Liver (tissue), 9 donors: ENCODE data around the gene PPP3CA. TPM values are rescaled to one million over a fixed set of nuclear protein-coding genes. Genes with fewer than 3 reads are reported as not detected.

Source experiments
- DNase-seq: peaks from one replicate; pipeline ENCODE4 v3.0.0-alpha.2; 2017; ENCODE audit warnings: low spot score
- H3K27ac ChIP-seq, 2 donors: one replicate each; pipeline ENCODE4 v1.7.0; 2013; ENCODE audit warnings: inconsistent platforms in 2 of 2, low read length in 2 of 2, control low read depth in 1 of 2, low read depth in 1 of 2, mild to moderate bottlenecking in 1 of 2
- H3K27me3 ChIP-seq, 4 donors: one replicate each; pipeline versions ENCODE4 v1.6.1 to v1.7.0; 2013; ENCODE audit warnings: low read length in 3 of 4, inconsistent platforms in 1 of 4, mild to moderate bottlenecking in 1 of 4, moderate library complexity in 1 of 4; ENCODE audit not compliant: control insufficient read depth in 4 of 4, insufficient read depth in 4 of 4
- H3K36me3 ChIP-seq, 4 donors: one replicate each; pipeline versions ENCODE4 v1.6.1 to v1.7.0; 2013; ENCODE audit warnings: low read length in 3 of 4, mild to moderate bottlenecking in 3 of 4, low read depth in 1 of 4, moderate library complexity in 1 of 4; ENCODE audit not compliant: control insufficient read depth in 4 of 4, insufficient read depth in 3 of 4
- H3K4me1 ChIP-seq, 4 donors: one replicate each; pipeline versions ENCODE4 v1.6.1 to v1.7.0; 2013; ENCODE audit warnings: low read length in 3 of 4, mild to moderate bottlenecking in 3 of 4, moderate library complexity in 1 of 4; ENCODE audit not compliant: control insufficient read depth in 4 of 4, insufficient read depth in 4 of 4
- H3K4me3 ChIP-seq, 3 donors: one replicate each; pipeline versions ENCODE4 v1.6.1 to v1.7.0; 2013; ENCODE audit warnings: low read length in 3 of 3, control low read depth in 1 of 3, low read depth in 1 of 3, mild to moderate bottlenecking in 1 of 3
- H3K9ac ChIP-seq, 2 donors: one replicate each; pipeline ENCODE4 v1.7.0; 2013; ENCODE audit warnings: low read length in 2 of 2, mild to moderate bottlenecking in 2 of 2, moderate library complexity in 2 of 2, control low read depth in 1 of 2, low read depth in 1 of 2
- H3K9me3 ChIP-seq, 4 donors: one replicate each; pipeline versions ENCODE4 v1.6.1 to v1.7.0; 2013; ENCODE audit warnings: low read length in 3 of 4; ENCODE audit not compliant: control insufficient read depth in 4 of 4
- ATF3 ChIP-seq: IDR thresholded peaks from 2 replicates; pipeline ENCODE4 v1.6.1; 2016; ENCODE audit warnings: antibody characterized with exemption
- CTCF ChIP-seq: fragments of 150-350 bp; IDR thresholded peaks from 2 replicates; pipeline ENCODE4 v1.5.1; 2017; ENCODE audit warnings: improper control_type of control experiment, low read depth, low read length; ENCODE audit not compliant: missing input control
- EGR1 ChIP-seq, 2 donors: IDR thresholded peaks; 2 replicates each; pipeline ENCODE4 v1.6.1; 2016 to 2018; ENCODE audit warnings: antibody characterized with exemption in 2 of 2, low read depth in 2 of 2
- FOXA1 ChIP-seq: IDR thresholded peaks from 2 replicates; pipeline ENCODE4 v1.6.1; 2016; ENCODE audit warnings: antibody characterized with exemption
- FOXA2 ChIP-seq: IDR thresholded peaks from 2 replicates; pipeline ENCODE4 v1.6.1; 2016; ENCODE audit warnings: antibody characterized with exemption
- GABPA ChIP-seq, 2 donors: IDR thresholded peaks in 1 of 2; conservative IDR thresholded peaks in 1 of 2; 2 replicates each; pipeline ENCODE4 v1.6.1; 2016; ENCODE audit warnings: antibody characterized with exemption in 2 of 2, mild to moderate bottlenecking in 1 of 2, moderate library complexity in 1 of 2
- HNF4A ChIP-seq, 2 donors: conservative IDR thresholded peaks; 2 replicates each; pipeline ENCODE4 v1.6.1; 2016; ENCODE audit warnings: antibody characterized with exemption in 2 of 2, mild to moderate bottlenecking in 2 of 2
- HNF4G ChIP-seq: IDR thresholded peaks from 2 replicates; pipeline ENCODE4 v1.6.1; 2016; ENCODE audit warnings: antibody characterized with exemption
- JUND ChIP-seq, 2 donors: IDR thresholded peaks; 2 replicates each; pipeline ENCODE4 v1.6.1; 2016; ENCODE audit warnings: antibody characterized with exemption in 2 of 2
- MAX ChIP-seq: IDR thresholded peaks from 2 replicates; pipeline ENCODE4 v1.6.1; 2016; ENCODE audit warnings: antibody characterized with exemption
- NR2F2 ChIP-seq: IDR thresholded peaks from 2 replicates; pipeline ENCODE4 v1.6.1; 2016; ENCODE audit warnings: antibody characterized with exemption
- RAD21 ChIP-seq, 2 donors: IDR thresholded peaks; 2 replicates each; pipeline ENCODE4 v1.6.1; 2016; ENCODE audit warnings: antibody characterized with exemption in 2 of 2, mild to moderate bottlenecking in 2 of 2
- REST ChIP-seq: IDR thresholded peaks from 2 replicates; pipeline ENCODE4 v1.6.1; 2016; ENCODE audit warnings: antibody characterized with exemption, mild to moderate bottlenecking
- RXRA ChIP-seq, 2 donors: IDR thresholded peaks; 2 replicates each; pipeline ENCODE4 v1.6.1; 2017 to 2018; ENCODE audit warnings: antibody characterized with exemption in 2 of 2, mild to moderate bottlenecking in 1 of 2
- SP1 ChIP-seq: IDR thresholded peaks from 2 replicates; pipeline ENCODE4 v1.6.1; 2018; ENCODE audit warnings: antibody characterized with exemption, mild to moderate bottlenecking
- TAF1 ChIP-seq: conservative IDR thresholded peaks from 2 replicates; pipeline ENCODE4 v1.6.1; 2016; ENCODE audit warnings: antibody characterized with exemption, mild to moderate bottlenecking
- YY1 ChIP-seq: IDR thresholded peaks from 2 replicates; pipeline ENCODE4 v1.6.1; 2016; ENCODE audit warnings: antibody characterized with exemption, mild to moderate bottlenecking
- ZBTB33 ChIP-seq: IDR thresholded peaks from 2 replicates; pipeline ENCODE4 v1.6.1; 2016; ENCODE audit warnings: antibody characterized with exemption
- WGBS: extraction: QIAGEN DNeasy Blood & Tissue Kit; methylation state at CpG from one replicate; pipeline ENCODE4 v1.1.7; 2013; 5-methylcytosine and 5-hydroxymethylcytosine counted together
- polyA plus RNA-seq, 2 donors: library from polyadenylated mRNA; stranded (reverse) in 1 of 2; unstranded in 1 of 2; fragments of 200-250 nt in 1 of 2; fragments of >200 nt in 1 of 2; fragmentation: Nextera tagmentation in 1 of 2; extraction: Ambion mirVana in 1 of 2; gene quantifications; one replicate each; pipeline versions ENCODE4 v1.2.1 to v1.2.3, GENCODE V29; 2013 to 2015
- total RNA-seq, 2 donors: library from RNA; depleted of rRNA; stranded (reverse); fragments of >200 nt; gene quantifications; one replicate each; pipeline ENCODE4 v1.2.3, GENCODE V29; 2014
- donor health status: healthy.
- donor health status: healthy.
- donor health status: healthy.
- donor health status: healthy.
- donor health status: healthy.

Gene PPP3CA
- total and polyA plus RNA-seq, 4 donors = 3.6 to 18.2 (median 14.2) TPM

- no peak overlapping the region for H3K27ac ChIP-seq
- TF ChIP-seq FOXA1 = no peak
- TF ChIP-seq RAD21 (IDR thresholded peaks at IDR 0.05) = no peak
- no peaks in the 10 kb centered on the region for H3K4me1 ChIP-seq
- 93% methylated on average over 1 of the region's 1 CpG for WGBS
- no peak overlapping the region for H3K9ac ChIP-seq
- no peaks in the 10 kb centered on the region for H3K9me3 ChIP-seq
- no peak overlapping the region for H3K4me3 ChIP-seq
- H3K36me3 ChIP-seq = no peaks in the 10 kb centered on the region
- DNase-seq = no peak
- H3K27me3 ChIP-seq = no peaks in the 10 kb centered on the region
These were observed 137.0 kb downstream of the PPP3CA start for GRCh38 chr4:101210331-101210730.

GRCh38 chr4:101208171-101208570, 139.2 kb downstream of the PPP3CA start:
- H3K36me3 ChIP-seq = no peaks in the 10 kb centered on the region
- 97% methylated on average over 4 of the region's 4 CpGs for WGBS
- H3K27me3 ChIP-seq = no peaks in the 10 kb centered on the region
- no peak overlapping the region for H3K27ac ChIP-seq
- H3K9me3 ChIP-seq = no peaks in the 10 kb centered on the region
- no peak overlapping the region for H3K4me3 ChIP-seq
- no peaks in the 10 kb centered on the region for H3K4me1 ChIP-seq
- DNase-seq = no peak
- no peak overlapping the region for H3K9ac ChIP-seq
- TF ChIP-seq JUND (IDR thresholded peaks at IDR 0.05) = no peak
- TF ChIP-seq MAX = no peak
- TF ChIP-seq RXRA (IDR thresholded peaks at IDR 0.05) = no peak
- TF ChIP-seq HNF4G = no peak
- no peak for TF ChIP-seq REST
- TF ChIP-seq RAD21 (IDR thresholded peaks at IDR 0.05) = no peak
- TF ChIP-seq NR2F2 = no peak
- no peak for TF ChIP-seq EGR1 (IDR thresholded peaks at IDR 0.05; ENCODE audit: low read depth in 2 of 2)
- no peak for TF ChIP-seq CTCF
- TF ChIP-seq ZBTB33 = no peak
- TF ChIP-seq TAF1 = no peak
- no peak for TF ChIP-seq YY1
- TF ChIP-seq SP1 = no peak
- no peak for TF ChIP-seq HNF4A (conservative IDR thresholded peaks at IDR 0.05)
- no peak for TF ChIP-seq FOXA1
- no peak for TF ChIP-seq ATF3
- TF ChIP-seq FOXA2 = no peak
- TF ChIP-seq GABPA (IDR thresholded peaks at IDR 0.05 in 1 of 2, conservative IDR thresholded peaks at IDR 0.05 in 1 of 2) = no peak
